ENCODE results near the gene ANK2. TPM values are rescaled to one million over a fixed set of nuclear protein-coding genes. Genes with fewer than 3 reads are reported as not detected.

ANK2 gene
- total RNA-seq, 4 donors from 2014 or later: 25.9 to 64.4 (median 55.4) TPM

DNA sequence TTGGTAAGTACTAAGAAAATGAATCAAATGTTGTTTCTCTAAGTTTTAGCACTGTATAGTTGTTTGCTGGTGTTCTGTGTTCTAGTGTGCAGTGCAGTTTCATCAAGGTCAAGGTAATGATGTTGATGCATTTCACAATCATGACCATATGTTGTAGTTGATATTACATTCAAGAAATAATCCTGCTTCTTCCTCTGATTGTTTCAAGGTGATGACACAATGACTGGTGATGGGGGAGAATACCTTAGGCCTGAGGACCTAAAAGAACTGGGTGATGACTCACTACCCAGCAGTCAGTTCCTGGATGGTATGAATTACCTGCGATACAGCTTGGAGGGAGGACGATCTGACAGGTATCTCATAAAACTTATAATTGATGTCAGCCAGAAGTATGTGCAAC, 261.6 kb downstream of the ANK2 start:
- WGBS, 2 donors: 93 to 94% methylated on average over 2 of the region's 2 CpGs
- no peaks in the 10 kb centered on the region for H3K27me3 ChIP-seq
- TF ChIP-seq, protein P1, sequence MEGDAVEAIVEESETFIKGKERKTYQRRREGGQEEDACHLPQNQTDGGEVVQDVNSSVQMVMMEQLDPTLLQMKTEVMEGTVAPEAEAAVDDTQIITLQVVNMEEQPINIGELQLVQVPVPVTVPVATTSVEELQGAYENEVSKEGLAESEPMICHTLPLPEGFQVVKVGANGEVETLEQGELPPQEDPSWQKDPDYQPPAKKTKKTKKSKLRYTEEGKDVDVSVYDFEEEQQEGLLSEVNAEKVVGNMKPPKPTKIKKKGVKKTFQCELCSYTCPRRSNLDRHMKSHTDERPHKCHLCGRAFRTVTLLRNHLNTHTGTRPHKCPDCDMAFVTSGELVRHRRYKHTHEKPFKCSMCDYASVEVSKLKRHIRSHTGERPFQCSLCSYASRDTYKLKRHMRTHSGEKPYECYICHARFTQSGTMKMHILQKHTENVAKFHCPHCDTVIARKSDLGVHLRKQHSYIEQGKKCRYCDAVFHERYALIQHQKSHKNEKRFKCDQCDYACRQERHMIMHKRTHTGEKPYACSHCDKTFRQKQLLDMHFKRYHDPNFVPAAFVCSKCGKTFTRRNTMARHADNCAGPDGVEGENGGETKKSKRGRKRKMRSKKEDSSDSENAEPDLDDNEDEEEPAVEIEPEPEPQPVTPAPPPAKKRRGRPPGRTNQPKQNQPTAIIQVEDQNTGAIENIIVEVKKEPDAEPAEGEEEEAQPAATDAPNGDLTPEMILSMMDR (IDR thresholded peaks at IDR 0.05): no peak
- no peak for TF ChIP-seq POLR2A (IDR thresholded peaks at IDR 0.05)
- no peak for DNase-seq
- H3K36me3 ChIP-seq: peaks cover 0 to 4% of the 10 kb centered on the region in 2 donors
- no peaks in the 10 kb centered on the region for H3K9me3 ChIP-seq
- intact Hi-C loops (cut with DNase I): no loop called here
- H3K27ac ChIP-seq: no peak overlapping the region
- no peak overlapping the region for H3K4me3 ChIP-seq (replicated peaks in 1 of 3)
- no peaks in the 10 kb centered on the region for H3K4me1 ChIP-seq

DNA sequence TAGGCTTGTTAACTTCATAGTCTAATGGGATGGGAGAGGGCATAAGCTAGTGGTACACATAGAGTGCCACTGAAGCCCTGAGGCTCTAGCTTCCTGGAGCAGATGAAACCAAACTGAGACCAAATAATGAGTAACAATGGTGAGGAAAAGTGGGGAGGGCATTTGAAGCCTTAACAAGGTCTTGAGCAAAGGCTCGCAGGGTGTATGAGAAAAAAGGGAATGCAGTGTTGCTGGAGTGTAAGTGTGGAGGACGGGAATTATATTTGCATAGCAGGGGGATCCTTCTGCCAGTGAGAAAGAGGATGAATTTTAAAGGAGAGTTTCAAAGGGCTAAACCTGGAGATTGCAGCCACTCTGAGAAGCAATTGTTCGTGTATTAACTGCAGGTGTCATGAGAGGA, 263.1 kb downstream of the ANK2 start:
- 91 to 92% methylated on average over 3 of the region's 3 CpGs for WGBS, 2 donors
- H3K36me3 ChIP-seq: peaks cover 0 to 4% of the 10 kb centered on the region in 2 donors
- H3K27me3 ChIP-seq: no peaks in the 10 kb centered on the region
- H3K4me3 ChIP-seq (replicated peaks in 1 of 3): no peak overlapping the region
- DNase-seq: no peak
- no peak overlapping the region for H3K27ac ChIP-seq
- H3K4me1 ChIP-seq: no peaks in the 10 kb centered on the region
- TF ChIP-seq, protein P1 (IDR thresholded peaks at IDR 0.05): no peak
- no peak for TF ChIP-seq POLR2A (IDR thresholded peaks at IDR 0.05)
- intact Hi-C loops (cut with DNase I): no loop called here
- no peaks in the 10 kb centered on the region for H3K9me3 ChIP-seq

DNA sequence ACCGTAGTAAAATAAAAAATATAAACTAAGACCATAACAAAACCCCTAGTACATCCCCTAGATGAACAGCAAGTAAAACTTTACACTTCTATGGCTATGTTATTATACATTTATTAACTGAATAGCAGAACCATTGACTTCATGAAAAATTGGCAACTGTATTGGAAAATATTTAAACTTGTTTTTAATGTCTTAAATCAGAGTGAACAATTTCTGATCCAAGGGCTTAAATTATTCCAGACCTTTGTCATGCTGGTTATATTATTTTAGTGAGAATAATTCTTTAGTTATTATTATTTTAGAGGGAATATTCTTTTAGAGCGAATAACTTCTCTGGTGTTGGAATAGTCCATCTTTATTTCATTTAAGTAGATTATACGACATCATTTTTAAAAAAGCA, 265.0 kb downstream of the ANK2 start:
- no peak for DNase-seq
- WGBS, 2 donors: 83 to 91% methylated on average over 3 of the region's 3 CpGs
- intact Hi-C loops (cut with DNase I): no loop called here

DNA sequence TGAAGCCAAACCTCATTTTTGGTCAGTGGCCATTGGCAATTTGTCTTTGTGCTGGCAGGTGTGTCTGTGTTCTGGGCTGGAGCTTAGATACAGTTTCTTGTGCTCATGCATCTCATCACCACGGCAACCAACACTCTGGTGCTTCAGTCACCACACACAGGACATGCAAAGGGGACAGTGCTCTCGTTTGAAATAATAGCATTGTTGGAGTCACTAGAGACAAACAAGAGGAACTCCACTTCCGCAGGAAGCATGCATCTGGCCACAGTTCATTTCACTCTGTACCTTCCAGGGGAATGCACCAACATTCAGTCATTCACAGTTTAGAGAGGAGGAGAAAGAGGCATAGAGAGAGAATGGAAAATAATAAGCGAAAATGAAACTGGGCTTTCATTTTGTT, 267.4 kb downstream of the ANK2 start:
- H3K4me3 ChIP-seq (replicated peaks in 1 of 3): no peak overlapping the region
- DNase-seq: no peak
- no peaks in the 10 kb centered on the region for H3K9me3 ChIP-seq
- H3K4me1 ChIP-seq: no peaks in the 10 kb centered on the region
- TF ChIP-seq, protein P1 (IDR thresholded peaks at IDR 0.05): no peak
- no peak for TF ChIP-seq POLR2A (IDR thresholded peaks at IDR 0.05)
- no peaks in the 10 kb centered on the region for H3K27me3 ChIP-seq
- intact Hi-C loops (cut with DNase I): no loop called here
- 51 to 57% methylated on average over 4 of the region's 4 CpGs for WGBS, 2 donors
- H3K36me3 ChIP-seq: peaks cover 0 to 4% of the 10 kb centered on the region in 2 donors
- peak overlapping the region in 1 of 3 donors; percentile 20 for H3K27ac ChIP-seq

More for the DNA sequence above, 265.0 kb downstream of the ANK2 start:
- H3K27ac ChIP-seq: no peak overlapping the region
- H3K4me3 ChIP-seq (replicated peaks in 1 of 3): no peak overlapping the region
- H3K36me3 ChIP-seq: peaks cover 0 to 4% of the 10 kb centered on the region in 2 donors
- H3K4me1 ChIP-seq: no peaks in the 10 kb centered on the region
- no peaks in the 10 kb centered on the region for H3K27me3 ChIP-seq
- H3K9me3 ChIP-seq: no peaks in the 10 kb centered on the region
- TF ChIP-seq, protein P1 (IDR thresholded peaks at IDR 0.05): no peak
- TF ChIP-seq POLR2A (IDR thresholded peaks at IDR 0.05): no peak

DNA sequence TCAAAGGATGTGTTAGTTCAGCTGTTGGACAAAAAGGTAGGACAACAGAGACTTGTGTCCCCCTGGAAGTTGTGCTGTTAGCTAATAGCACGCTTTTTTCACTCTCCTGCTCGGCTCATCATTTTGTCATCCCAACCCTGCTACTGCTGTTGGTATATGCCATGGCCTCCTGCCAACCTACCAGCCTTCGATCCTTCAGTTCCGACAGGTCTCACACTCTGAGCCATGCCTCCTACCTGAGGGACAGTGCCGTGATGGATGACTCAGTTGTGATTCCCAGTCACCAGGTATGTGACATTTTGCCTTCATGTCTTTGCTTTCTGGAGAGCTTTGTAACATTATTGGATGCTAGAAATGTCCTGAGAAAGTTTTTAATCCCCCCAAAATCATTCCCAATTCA, 268.1 kb downstream of the ANK2 start:
- H3K36me3 ChIP-seq: peaks cover 0 to under 1% of the 10 kb centered on the region in 2 donors
- H3K27me3 ChIP-seq: no peaks in the 10 kb centered on the region
- no peak for DNase-seq
- TF ChIP-seq POLR2A (IDR thresholded peaks at IDR 0.05): no peak
- TF ChIP-seq, protein P1 (IDR thresholded peaks at IDR 0.05): no peak
- 75 to 79% methylated on average over 5 of the region's 5 CpGs for WGBS, 2 donors
- H3K27ac ChIP-seq: peak overlapping the region in 1 of 3 donors; percentile 20
- no peak overlapping the region for H3K4me3 ChIP-seq (replicated peaks in 1 of 3)
- H3K4me1 ChIP-seq: no peaks in the 10 kb centered on the region
- intact Hi-C loops (cut with DNase I): no loop called here
- H3K9me3 ChIP-seq: no peaks in the 10 kb centered on the region

Measured in thyroid gland (tissue), 4 donors.